Nephron progenitor cell (in vitro differentiated cells): ENCODE results near the gene NSF.

Experiments
- DNase-seq: peaks from one replicate; pipeline ENCODE4 v3.0.0; 2021
- H3K27ac Mint-ChIP-seq: 2 replicates; pipeline ENCODE4 v1.8.0; 2021; ENCODE audit warnings: mild to moderate bottlenecking, moderate library complexity, mixed read lengths
- H3K27me3 Mint-ChIP-seq: 2 replicates; pipeline ENCODE4 v1.8.0; 2021; ENCODE audit warnings: mild to moderate bottlenecking, low read depth, mixed read lengths; ENCODE audit not compliant: poor library complexity
- H3K36me3 Mint-ChIP-seq: 2 replicates; pipeline ENCODE4 v1.8.0; 2021; ENCODE audit warnings: low read depth, mixed read lengths
- H3K4me1 Mint-ChIP-seq: 2 replicates; pipeline ENCODE4 v1.8.0; 2021; ENCODE audit warnings: mixed read lengths
- H3K4me3 Mint-ChIP-seq: 2 replicates; pipeline ENCODE4 v1.8.0; 2021; ENCODE audit warnings: mild to moderate bottlenecking, moderate library complexity, mixed read lengths
- H3K9me3 Mint-ChIP-seq: 2 replicates; pipeline ENCODE4 v1.8.0; 2021; ENCODE audit warnings: mild to moderate bottlenecking, moderate library complexity, mixed read lengths
- CTCF ChIP-seq: fragments of 200-600 bp; sonication (generic); IDR thresholded peaks from 2 replicates; pipeline ENCODE4 v1.5.0; 2021; ENCODE audit warnings: antibody characterized with exemption

The NSF gene

GRCh38 chr17:46780003-46780373 is 189.5 kb downstream of the NSF start:
- peaks cover 21% of the 10 kb centered on the region for H3K27me3 Mint-ChIP-seq
- no peaks in the 10 kb centered on the region for H3K9me3 Mint-ChIP-seq
- H3K27ac Mint-ChIP-seq: no peak overlapping the region
- no peaks in the 10 kb centered on the region for H3K36me3 Mint-ChIP-seq
- H3K4me3 Mint-ChIP-seq: no peak overlapping the region
- TF ChIP-seq CTCF: no peak
- DNase-seq: no peak
- H3K4me1 Mint-ChIP-seq: peaks cover 16% of the 10 kb centered on the region

- no peaks in the 10 kb centered on the region for H3K9me3 Mint-ChIP-seq
- H3K4me3 Mint-ChIP-seq: no peak overlapping the region
- peak; percentile 49 for TF ChIP-seq CTCF
- H3K4me1 Mint-ChIP-seq: peaks cover 23% of the 10 kb centered on the region
- H3K27me3 Mint-ChIP-seq: peaks cover 18% of the 10 kb centered on the region
- DNase-seq: peak; percentile 38
- H3K36me3 Mint-ChIP-seq: no peaks in the 10 kb centered on the region
- no peak overlapping the region for H3K27ac Mint-ChIP-seq
Observed at GRCh38 chr17:46782250-46782953, 191.9 kb downstream of the NSF start.

- no peaks in the 10 kb centered on the region for H3K9me3 Mint-ChIP-seq
- H3K27me3 Mint-ChIP-seq: peaks cover 13% of the 10 kb centered on the region
- H3K27ac Mint-ChIP-seq: no peak overlapping the region
- H3K36me3 Mint-ChIP-seq: no peaks in the 10 kb centered on the region
- no peak for DNase-seq
- peaks cover 17% of the 10 kb centered on the region for H3K4me1 Mint-ChIP-seq
- H3K4me3 Mint-ChIP-seq: no peak overlapping the region
- TF ChIP-seq CTCF: no peak
Observed at GRCh38 chr17:46783031-46783593, 192.6 kb downstream of the NSF start.

GRCh38 chr17:46785696-46786095 is 195.2 kb downstream of the NSF start:
- Mint-ChIP-seq H3K4me3 (no peak overlapping the region), H3K27ac (no peak overlapping the region), H3K4me1 (peaks cover 12% of the 10 kb centered on the region), H3K27me3 (peaks cover 19% of the 10 kb centered on the region), H3K36me3 (no peaks in the 10 kb centered on the region), H3K9me3 (peaks cover 3% of the 10 kb centered on the region)
- DNase-seq: no peak
- no peak for TF ChIP-seq CTCF

- Mint-ChIP-seq H3K36me3 (no peaks in the 10 kb centered on the region), H3K4me3 (no peak overlapping the region), H3K9me3 (peaks cover 3% of the 10 kb centered on the region), H3K27me3 (peaks cover 22% of the 10 kb centered on the region), H3K4me1 (peaks cover 16% of the 10 kb centered on the region), H3K27ac (no peak overlapping the region)
- no peak for TF ChIP-seq CTCF
- DNase-seq: no peak
Observed at GRCh38 chr17:46787478-46787877, 197.0 kb downstream of the NSF start.

- Mint-ChIP-seq H3K4me1 (peaks cover 16% of the 10 kb centered on the region), H3K36me3 (no peaks in the 10 kb centered on the region), H3K27me3 (peaks cover 22% of the 10 kb centered on the region), H3K9me3 (peaks cover 3% of the 10 kb centered on the region), H3K4me3 (no peak overlapping the region), H3K27ac (no peak overlapping the region)
- DNase-seq: no peak
- no peak for TF ChIP-seq CTCF
Observed at GRCh38 chr17:46788300-46788699, 197.8 kb downstream of the NSF start.
